PC-3 (cell line): ENCODE measurements around the gene BIRC3. TPM values are rescaled to one million over a fixed set of nuclear protein-coding genes. Genes with fewer than 3 reads are reported as not detected.

Experiments
- ATAC-seq: fragments of 200-7000 bp; cut with Tn5 transposase; 2 replicates; pipeline ENCODE4 v1.9.1; 2020; ENCODE audit warnings: mild to moderate bottlenecking, moderate library complexity
- BruUV-seq: library from RNA; stranded (reverse); fragments of 400-500 nt; replicated peaks from 2 replicates; lab custom pipeline; 2021; lab: Mats Ljungman, UMichigan
- CTCF ChIA-PET: fragments of 300-600 bp; sonication (Branson Sonifier 250); formaldehyde crosslinking; loops from one replicate; lab custom pipeline; 2022; ENCODE audit warnings: antibody characterized with exemption; lab: Charles Lee
- POLR2A ChIA-PET: fragments of 300-600 bp; sonication (Branson Sonifier 250); formaldehyde crosslinking; loops from one replicate; lab custom pipeline; 2022; ENCODE audit warnings: antibody characterized with exemption; ENCODE audit not compliant: unreplicated experiment; lab: Charles Lee
- DNase-seq: peaks from one replicate; pipeline ENCODE4 v3.0.0-alpha.2; 2015
- H2AFZ ChIP-seq: fragments of 300-600 bp; sonication (generic); 2 replicates; pipeline ENCODE4 v1.6.0; 2016; ENCODE audit warnings: antibody characterized with exemption, low read length
- H3F3A ChIP-seq: fragments of 300-600 bp; sonication (generic); one replicate; pipeline ENCODE4 v1.6.0; 2017; ENCODE audit warnings: antibody characterized with exemption, low read length, control low read depth, mild to moderate bottlenecking; ENCODE audit not compliant: unreplicated experiment
- H3K27ac ChIP-seq: fragments of 300-600 bp; sonication (generic); 2 replicates; pipeline ENCODE4 v1.5.1; 2016; ENCODE audit warnings: mild to moderate bottlenecking, low read length
- H3K27me3 ChIP-seq: fragments of 300-600 bp; sonication (generic); 2 replicates; pipeline ENCODE4 v1.6.1; 2016; ENCODE audit warnings: low read length, mixed read lengths
- H3K36me3 ChIP-seq: fragments of 300-600 bp; sonication (generic); 2 replicates; pipeline ENCODE4 v1.6.1; 2016; ENCODE audit warnings: low read depth, mixed run types, low read length, mixed read lengths
- H3K4me1 ChIP-seq: fragments of 300-600 bp; sonication (generic); 2 replicates; pipeline ENCODE4 v1.5.1; 2016; ENCODE audit warnings: low read length; ENCODE audit not compliant: insufficient read depth
- H3K4me2 ChIP-seq: fragments of 300-600 bp; sonication (generic); 2 replicates; pipeline ENCODE4 v1.6.0; 2016; ENCODE audit warnings: low read length
- H3K4me3 ChIP-seq: fragments of 300-600 bp; sonication (generic); 2 replicates; pipeline ENCODE4 v1.5.1; 2016; ENCODE audit warnings: mild to moderate bottlenecking, low read length, mixed read lengths
- H3K79me2 ChIP-seq: fragments of 300-600 bp; sonication (generic); 2 replicates; pipeline ENCODE4 v1.6.1; 2017; ENCODE audit warnings: low read length, mixed read lengths
- H3K9ac ChIP-seq: fragments of 300-600 bp; sonication (generic); 2 replicates; pipeline ENCODE4 v1.6.0; 2016; ENCODE audit warnings: mild to moderate bottlenecking, low read length
- H3K9me2 ChIP-seq: fragments of 300-600 bp; sonication (generic); replicated peaks from 2 replicates; pipeline ENCODE4 v1.6.1; 2016; ENCODE audit warnings: mixed run types, low read length, mixed read lengths
- H3K9me3 ChIP-seq: fragments of 300-600 bp; sonication (generic); 2 replicates; pipeline ENCODE4 v1.6.1; 2016; ENCODE audit warnings: low read length, mixed read lengths
- H4K20me1 ChIP-seq: fragments of 300-600 bp; sonication (generic); 2 replicates; pipeline ENCODE4 v1.6.1; 2016; ENCODE audit warnings: low read length, mixed read lengths
- CTCF ChIP-seq: fragments of 300-600 bp; sonication (generic); conservative IDR thresholded peaks from 2 replicates; pipeline ENCODE4 v1.5.1; 2017; ENCODE audit warnings: antibody characterized with exemption, low read depth, mild to moderate bottlenecking, low read length
- EZH2 ChIP-seq: fragments of 300-600 bp; sonication (generic); IDR thresholded peaks from one replicate; pipeline ENCODE4 v1.6.1; 2017; ENCODE audit warnings: antibody characterized with exemption, mild to moderate bottlenecking, low read length; ENCODE audit not compliant: unreplicated experiment
- EZH2phosphoT487 ChIP-seq: fragments of 300-600 bp; sonication (generic); IDR thresholded peaks from 2 replicates; pipeline ENCODE4 v1.6.1; 2018; ENCODE audit warnings: mild to moderate bottlenecking, antibody characterized with exemption, low read length, borderline replicate concordance
- intact Hi-C: fragments of 100-400 bp; cut with micrococcal nuclease; formaldehyde crosslinking; loops from 2 replicates; pipeline ENCODE4 v1.9.0; 2023
- total RNA-seq: library from RNA; depleted of rRNA; stranded (reverse); fragments of >200 nt; gene quantifications from 2 replicates; pipeline ENCODE4 v1.2.3, GENCODE V29; 2014

The BIRC3 gene
- total RNA-seq, 1 experiment from 2014 or later = 4.2 TPM

- DNase-seq (no peak), ATAC-seq (no peak)
- POLR2A ChIA-PET = no interaction called here
- H3K4me3 ChIP-seq = no peak overlapping the region
- peaks cover 25% of the 10 kb centered on the region; the same call in 1 of the 2 replicates for H3K36me3 ChIP-seq
- H3K9me3 ChIP-seq = no peaks in the 10 kb centered on the region
- H3K9me2 ChIP-seq = no peaks in the 10 kb centered on the region
- no peak overlapping the region for H3K9ac ChIP-seq
- H3K27ac ChIP-seq = no peak overlapping the region
- H3F3A ChIP-seq = no peaks in the 10 kb centered on the region
- no peak overlapping the region for H2AFZ ChIP-seq
- H3K4me1 ChIP-seq = peaks cover 4% of the 10 kb centered on the region; the same call in 1 of the 2 replicates
- no peak for TF ChIP-seq EZH2phosphoT487
- no peak for TF ChIP-seq EZH2
- H3K4me2 ChIP-seq = no peak overlapping the region
- CTCF ChIA-PET = no interaction called here
- H4K20me1 ChIP-seq = no peaks in the 10 kb centered on the region
- H3K79me2 ChIP-seq = peaks cover 11% of the 10 kb centered on the region
- BruUV-seq = no TSS peak
- H3K27me3 ChIP-seq = no peaks in the 10 kb centered on the region
- intact Hi-C loops = no loop called here
Observed at GRCh38 chr11:102375720-102376399, 58.6 kb downstream of the BIRC3 start.

DNA sequence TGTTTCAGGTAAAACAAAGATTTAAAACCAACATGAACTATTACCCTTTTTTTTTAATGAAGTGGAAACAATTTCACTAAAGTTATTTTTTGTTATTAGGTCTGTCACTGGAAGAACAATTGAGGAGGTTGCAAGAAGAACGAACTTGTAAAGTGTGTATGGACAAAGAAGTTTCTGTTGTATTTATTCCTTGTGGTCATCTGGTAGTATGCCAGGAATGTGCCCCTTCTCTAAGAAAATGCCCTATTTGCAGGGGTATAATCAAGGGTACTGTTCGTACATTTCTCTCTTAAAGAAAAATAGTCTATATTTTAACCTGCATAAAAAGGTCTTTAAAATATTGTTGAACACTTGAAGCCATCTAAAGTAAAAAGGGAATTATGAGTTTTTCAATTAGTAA is 60.6 kb downstream of the BIRC3 start:
- Histone ChIP-seq H3K4me2 (no peak overlapping the region), H3K79me2 (peaks cover 11% of the 10 kb centered on the region), H3K9me3 (no peaks in the 10 kb centered on the region), H3K27ac (no peak overlapping the region), H3K27me3 (no peaks in the 10 kb centered on the region), H3K36me3 (peaks cover 25% of the 10 kb centered on the region; the same call in 1 of the 2 replicates), H3K4me3 (no peak overlapping the region), H3F3A (no peaks in the 10 kb centered on the region), H4K20me1 (no peaks in the 10 kb centered on the region), H2AFZ (no peak overlapping the region), H3K9me2 (no peaks in the 10 kb centered on the region), H3K9ac (no peak overlapping the region), H3K4me1 (peaks cover 4% of the 10 kb centered on the region; the same call in 1 of the 2 replicates)
- ATAC-seq = no peak
- CTCF ChIA-PET = no interaction called here
- POLR2A ChIA-PET = no interaction called here
- TF ChIP-seq EZH2 (no peak), EZH2phosphoT487 (no peak), CTCF (no peak)
- DNase-seq = no peak
- TSS peak; percentile 20 for BruUV-seq
- intact Hi-C loops = no loop called here

DNA sequence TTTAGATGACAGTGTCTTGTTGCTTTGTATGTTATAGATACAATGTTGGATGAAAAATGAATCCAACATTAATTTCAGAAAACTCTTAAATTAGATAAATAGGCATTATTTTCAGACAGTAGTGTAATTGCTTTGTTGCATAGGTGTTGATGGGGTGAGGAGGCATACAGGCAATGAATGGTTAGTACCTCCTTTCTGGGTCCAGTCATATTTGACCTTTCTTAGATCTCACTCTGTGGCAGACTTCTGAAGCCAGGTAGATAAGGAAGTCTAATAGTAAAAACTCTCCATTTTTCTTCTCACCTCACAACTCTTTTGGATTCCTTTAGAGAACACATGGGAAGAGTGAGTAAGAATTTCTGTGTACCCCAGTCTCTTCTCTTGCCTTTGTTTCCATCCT is 61.5 kb downstream of the BIRC3 start:
- Histone ChIP-seq H3F3A (no peaks in the 10 kb centered on the region), H3K9me3 (no peaks in the 10 kb centered on the region), H3K27ac (no peak overlapping the region), H3K4me2 (no peak overlapping the region), H3K4me3 (no peak overlapping the region), H3K9me2 (no peaks in the 10 kb centered on the region), H3K27me3 (no peaks in the 10 kb centered on the region), H3K36me3 (peaks cover 25% of the 10 kb centered on the region; the same call in 1 of the 2 replicates), H3K4me1 (peaks cover 4% of the 10 kb centered on the region; the same call in 1 of the 2 replicates), H3K9ac (no peak overlapping the region), H3K79me2 (peaks cover 11% of the 10 kb centered on the region), H4K20me1 (no peaks in the 10 kb centered on the region), H2AFZ (no peak overlapping the region)
- no TSS peak for BruUV-seq
- intact Hi-C loops = no loop called here
- DNase-seq = no peak
- no peak for TF ChIP-seq CTCF
- TF ChIP-seq EZH2 = no peak
- no peak for TF ChIP-seq EZH2phosphoT487
- no peak for ATAC-seq
- ChIA-PET CTCF (no interaction called here), POLR2A (no interaction called here)
